ENCODE results near the gene NHLH1.

Gene NHLH1

DNA sequence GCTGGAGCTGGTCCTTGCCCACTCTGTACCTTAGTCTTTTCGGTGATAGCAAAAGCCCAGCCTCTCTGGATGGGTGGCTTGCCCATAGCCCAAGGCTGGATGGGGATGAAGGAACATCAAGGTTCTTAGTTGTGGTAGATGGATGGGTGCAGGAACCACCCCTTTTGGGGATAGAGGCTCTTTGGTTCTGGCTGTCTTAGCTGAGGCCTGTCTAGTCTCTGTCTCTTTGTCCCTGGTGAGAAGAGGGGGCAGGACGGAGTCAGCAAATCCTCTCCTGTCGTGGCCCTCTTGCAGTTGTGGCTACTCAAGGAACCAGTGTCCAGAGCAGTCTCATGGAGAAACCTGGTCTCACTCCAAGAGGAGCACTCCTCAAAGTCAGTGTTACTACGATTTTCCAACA lies 42.0 kb downstream of the NHLH1 start:
- Histone ChIP-seq H3K27me3 (ENCODE audit: insufficient read depth, poor library complexity, severe bottlenecking) (no peaks in the 10 kb centered on the region), H3K4me3 (replicated peaks; ENCODE audit: insufficient read depth, low read length) (no peak overlapping the region), H3K27ac (replicated peaks) (no peak overlapping the region)
- DNase-seq (ENCODE audit: low read depth in 1 of 2, low spot score in 1 of 2), result no peak
- TF ChIP-seq SPI1 (IDR thresholded peaks at IDR 0.05; ENCODE audit: borderline replicate concordance, low read depth) (no peak), POLR2AphosphoS5 (IDR thresholded peaks at IDR 0.05; ENCODE audit: low read depth) (no peak), GABPA (IDR thresholded peaks at IDR 0.05; ENCODE audit: low read depth) (no peak), CTCF (IDR thresholded peaks at IDR 0.05; ENCODE audit: insufficient read depth, low read length) (no peak)
- TF ChIP-seq, protein P1, sequence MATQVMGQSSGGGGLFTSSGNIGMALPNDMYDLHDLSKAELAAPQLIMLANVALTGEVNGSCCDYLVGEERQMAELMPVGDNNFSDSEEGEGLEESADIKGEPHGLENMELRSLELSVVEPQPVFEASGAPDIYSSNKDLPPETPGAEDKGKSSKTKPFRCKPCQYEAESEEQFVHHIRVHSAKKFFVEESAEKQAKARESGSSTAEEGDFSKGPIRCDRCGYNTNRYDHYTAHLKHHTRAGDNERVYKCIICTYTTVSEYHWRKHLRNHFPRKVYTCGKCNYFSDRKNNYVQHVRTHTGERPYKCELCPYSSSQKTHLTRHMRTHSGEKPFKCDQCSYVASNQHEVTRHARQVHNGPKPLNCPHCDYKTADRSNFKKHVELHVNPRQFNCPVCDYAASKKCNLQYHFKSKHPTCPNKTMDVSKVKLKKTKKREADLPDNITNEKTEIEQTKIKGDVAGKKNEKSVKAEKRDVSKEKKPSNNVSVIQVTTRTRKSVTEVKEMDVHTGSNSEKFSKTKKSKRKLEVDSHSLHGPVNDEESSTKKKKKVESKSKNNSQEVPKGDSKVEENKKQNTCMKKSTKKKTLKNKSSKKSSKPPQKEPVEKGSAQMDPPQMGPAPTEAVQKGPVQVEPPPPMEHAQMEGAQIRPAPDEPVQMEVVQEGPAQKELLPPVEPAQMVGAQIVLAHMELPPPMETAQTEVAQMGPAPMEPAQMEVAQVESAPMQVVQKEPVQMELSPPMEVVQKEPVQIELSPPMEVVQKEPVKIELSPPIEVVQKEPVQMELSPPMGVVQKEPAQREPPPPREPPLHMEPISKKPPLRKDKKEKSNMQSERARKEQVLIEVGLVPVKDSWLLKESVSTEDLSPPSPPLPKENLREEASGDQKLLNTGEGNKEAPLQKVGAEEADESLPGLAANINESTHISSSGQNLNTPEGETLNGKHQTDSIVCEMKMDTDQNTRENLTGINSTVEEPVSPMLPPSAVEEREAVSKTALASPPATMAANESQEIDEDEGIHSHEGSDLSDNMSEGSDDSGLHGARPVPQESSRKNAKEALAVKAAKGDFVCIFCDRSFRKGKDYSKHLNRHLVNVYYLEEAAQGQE (IDR thresholded peaks at IDR 0.05; ENCODE audit: insufficient replicate concordance, low read depth), result no peak

DNA sequence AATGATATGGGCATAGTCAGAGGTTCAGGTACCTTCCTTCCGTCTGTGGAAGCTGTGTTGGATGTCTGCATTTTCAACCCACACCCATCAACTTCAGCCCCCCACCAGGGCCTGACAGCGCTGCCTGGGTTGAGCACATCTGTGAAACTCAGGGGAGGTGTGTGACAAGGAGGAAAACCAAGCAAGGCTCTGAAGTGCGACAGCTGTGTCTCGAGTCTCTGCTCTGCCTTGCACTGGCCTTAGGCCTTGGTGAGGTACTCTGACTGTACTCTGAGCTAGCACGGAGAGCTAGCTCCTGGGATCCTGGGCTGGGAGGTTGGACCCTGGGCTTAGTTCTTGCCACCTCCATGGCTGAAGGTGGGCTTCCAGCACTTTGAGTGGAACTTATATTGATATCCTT lies 42.6 kb downstream of the NHLH1 start:
- Histone ChIP-seq H3K27me3 (ENCODE audit: insufficient read depth, poor library complexity, severe bottlenecking) (no peaks in the 10 kb centered on the region), H3K4me3 (replicated peaks; ENCODE audit: insufficient read depth, low read length) (no peak overlapping the region), H3K27ac (replicated peaks) (no peak overlapping the region)
- TF ChIP-seq POLR2AphosphoS5 (IDR thresholded peaks at IDR 0.05; ENCODE audit: low read depth) (no peak), SPI1 (IDR thresholded peaks at IDR 0.05; ENCODE audit: borderline replicate concordance, low read depth) (no peak), CTCF (IDR thresholded peaks at IDR 0.05; ENCODE audit: insufficient read depth, low read length) (no peak), GABPA (IDR thresholded peaks at IDR 0.05; ENCODE audit: low read depth) (no peak)
- TF ChIP-seq, protein P1 (IDR thresholded peaks at IDR 0.05; ENCODE audit: insufficient replicate concordance, low read depth), result no peak
- DNase-seq (ENCODE audit: low read depth in 1 of 2, low spot score in 1 of 2), result no peak

GRCh38 chr1:160410406-160411005 lies 43.6 kb downstream of the NHLH1 start:
- no peak for DNase-seq (ENCODE audit: low read depth in 1 of 2, low spot score in 1 of 2)
- no peak overlapping the region for H3K4me3 ChIP-seq (replicated peaks; ENCODE audit: insufficient read depth, low read length)
- H3K27me3 ChIP-seq (ENCODE audit: insufficient read depth, poor library complexity, severe bottlenecking), result no peaks in the 10 kb centered on the region
- TF ChIP-seq SPI1 (IDR thresholded peaks at IDR 0.05; ENCODE audit: borderline replicate concordance, low read depth), result no peak
- no peak for TF ChIP-seq CTCF (IDR thresholded peaks at IDR 0.05; ENCODE audit: insufficient read depth, low read length)
- TF ChIP-seq POLR2AphosphoS5 (IDR thresholded peaks at IDR 0.05; ENCODE audit: low read depth), result no peak
- TF ChIP-seq GABPA (IDR thresholded peaks at IDR 0.05; ENCODE audit: low read depth), result no peak
- TF ChIP-seq, protein P1 (IDR thresholded peaks at IDR 0.05; ENCODE audit: insufficient replicate concordance, low read depth), result no peak
- H3K27ac ChIP-seq (replicated peaks), result no peak overlapping the region

All from HL-60 (cell line).